Left cardiac atrium (tissue), 4 donors: Measurements from ENCODE around the gene ZNF787. TPM values are rescaled to one million over a fixed set of nuclear protein-coding genes. Genes with fewer than 3 reads are reported as not detected.

Source experiments
- ATAC-seq, 2 donors: fragments of 200-7000 bp; cut with Tn5 transposase; one replicate each; pipeline ENCODE4 v1.9.1; 2020; ENCODE audit warnings: mild to moderate bottlenecking in 2 of 2, moderate library complexity in 2 of 2
- DNase-seq: peaks from one replicate; pipeline ENCODE4 v3.0.0-alpha.2; 2020
- intact Hi-C, 2 donors: fragments of 100-400 bp; cut with DNase I; formaldehyde crosslinking; loops; one replicate each; pipeline versions ENCODE4 v1.14.1 to v1.15.1; 2022 to 2023
- total RNA-seq, 2 donors: library from RNA; stranded (reverse); fragmentation: NEBNext Ultra II Directional; extraction: Animal tissue kit (Norgen Biotek cat#: 25700); gene quantifications; one replicate each; pipeline ENCODE4 v1.2.1, GENCODE V29; 2021
- donor health status: DM: no; HTN: yes; CAD: no.
- donor health status: DM: no; HTN: yes; CAD: no; lungs with severe emphysema.
- donor health status: DM: yes; HTN: yes; CAD: no.
- donor health status: Dilated cardiomyopathy.

Gene ZNF787
- total RNA-seq, 2 donors from 2014 or later, result 27.5 to 37.9 TPM

- DNase-seq (no peak), ATAC-seq (peak; percentile 32 to 53)
- intact Hi-C loops, result loop anchor here (1.0 to 10.0 kb wide), 6 partner anchors 96 to 276 kb away; no protein-coding TSS in a partner anchor
Measured at GRCh38 chr19:56076498-56076897, 44.6 kb downstream of the ZNF787 start.

- intact Hi-C loops, result loop anchor here in 1 of 2 donors (10.0 kb wide), 1 partner anchor 184 kb away; no protein-coding TSS in a partner anchor
Measured at GRCh38 chr19:56071151-56071550, 49.9 kb downstream of the ZNF787 start.

GRCh38 chr19:56069642-56070041 is 51.5 kb downstream of the ZNF787 start:
- ATAC-seq (no peak), DNase-seq (no peak)
- intact Hi-C loops, result loop anchor here in 1 of 2 donors (10.0 kb wide), 1 partner anchor 185 kb away; no protein-coding TSS in a partner anchor

More at GRCh38 chr19:56071151-56071550, 49.9 kb downstream of the ZNF787 start:
- ATAC-seq (no peak), DNase-seq (no peak)

- intact Hi-C loops, result no loop called here
- ATAC-seq (peak; percentile 68 to 77), DNase-seq (peak; percentile 75)
Measured at GRCh38 chr19:56066152-56067023, 54.7 kb downstream of the ZNF787 start.

GRCh38 chr19:56053596-56053995 is 67.5 kb downstream of the ZNF787 start:
- DNase-seq (no peak), ATAC-seq (no peak)
- intact Hi-C loops, result no loop called here

Other genes with a start within 250 kb of the ZNF787 start
- not detected for gene NLRP13, start 189.0 kb downstream of the ZNF787 start, total RNA-seq
- not detected for gene NLRP8, start 173.5 kb downstream of the ZNF787 start, total RNA-seq
- not detected for gene NLRP5, start 134.5 kb downstream of the ZNF787 start, total RNA-seq
- gene ZNF444, start 20.0 kb upstream of the ZNF787 start, total RNA-seq, result 10 to 100 TPM; 18.3 to 20.8 TPM
- not detected for gene GALP, start 54.7 kb upstream of the ZNF787 start, total RNA-seq
- gene ZSCAN5B, start 76.5 kb upstream of the ZNF787 start, total RNA-seq, result not detected
- not detected for gene ZSCAN5C, start 81.0 kb upstream of the ZNF787 start, total RNA-seq
- gene EDDM13, start 151.5 kb upstream of the ZNF787 start, total RNA-seq, result not detected
- gene ZSCAN5A, start 193.5 kb upstream of the ZNF787 start, total RNA-seq, result 10 to 100 TPM; 16.4 to 18.4 TPM